Sigmoid colon (tissue), 7 donors: ENCODE measurements around the gene CDK9. TPM values are rescaled to one million over a fixed set of nuclear protein-coding genes. Genes with fewer than 3 reads are reported as not detected.

Experiments used
- DNase-seq: peaks from one replicate; pipeline ENCODE4 v3.0.0-alpha.2; 2019
- H3K27ac ChIP-seq, 4 donors: fragments of 200-600 bp; sonication (generic); one replicate each; pipeline ENCODE4 v1.5.1; 2016 to 2019; ENCODE audit warnings: mild to moderate bottlenecking in 1 of 4
- H3K27me3 ChIP-seq, 3 donors: fragments of 200-600 bp; sonication (generic); one replicate each; pipeline ENCODE4 v1.5.1; 2019; ENCODE audit warnings: mild to moderate bottlenecking in 1 of 3
- H3K36me3 ChIP-seq, 4 donors: fragments of 200-600 bp; sonication (generic); one replicate each; pipeline ENCODE4 v1.5.1; 2016 to 2019
- H3K4me1 ChIP-seq, 4 donors: fragments of 200-600 bp; sonication (generic); one replicate each; pipeline ENCODE4 v1.5.1; 2017 to 2019
- H3K4me3 ChIP-seq, 4 donors: fragments of 200-600 bp; sonication (generic); one replicate each; pipeline ENCODE4 v1.5.1; 2017 to 2019; ENCODE audit warnings: mild to moderate bottlenecking in 2 of 4, moderate library complexity in 1 of 4
- H3K9me3 ChIP-seq, 4 donors: fragments of 200-600 bp in 3 of 4; sonication (generic) in 3 of 4; one replicate each; pipeline versions ENCODE4 v1.5.1 to v1.6.1; 2013 to 2019
- CTCF ChIP-seq, 4 experiments: fragments of 450-650 bp in 3 of 4; fragments of 200-600 bp in 1 of 4; IDR thresholded peaks; one replicate each; pipeline ENCODE4 v1.5.1; 2016 to 2019; ENCODE audit warnings: antibody characterized with exemption in 4 of 4, mild to moderate bottlenecking in 3 of 4, moderate library complexity in 2 of 4
- EP300 ChIP-seq, 4 donors: sonication (generic); formaldehyde crosslinking; IDR thresholded peaks; one replicate each; pipeline ENCODE4 v1.6.1; 2017; ENCODE audit warnings: antibody characterized with exemption in 4 of 4
- POLR2A ChIP-seq, 2 donors: fragments of 450-650 bp; IDR thresholded peaks; one replicate each; pipeline ENCODE4 v1.6.1; 2016; ENCODE audit warnings: antibody characterized with exemption in 2 of 2, mild to moderate bottlenecking in 2 of 2, moderate library complexity in 2 of 2
- POLR2AphosphoS5 ChIP-seq, 4 donors: sonication (generic); formaldehyde crosslinking; IDR thresholded peaks; one replicate each; pipeline ENCODE4 v1.6.1; 2017; ENCODE audit warnings: antibody characterized with exemption in 4 of 4
- WGBS, 2 donors: extraction: QIAGEN DNeasy Blood & Tissue Kit; methylation state at CpG; one replicate each; pipeline ENCODE4 v1.1.7; 2013; 5-methylcytosine and 5-hydroxymethylcytosine counted together
- intact Hi-C: fragments of 100-400 bp; cut with DNase I; formaldehyde crosslinking; loops from one replicate; pipeline ENCODE4 v1.15.1; 2023
- polyA plus RNA-seq, 3 donors: library from polyadenylated mRNA; stranded (reverse); fragments of 200-250 nt; gene quantifications; one replicate each; pipeline ENCODE4 v1.2.3, GENCODE V29; 2013
- total RNA-seq, 4 donors: library from RNA; depleted of rRNA; stranded (reverse); fragments of >200 nt; gene quantifications; one replicate each; pipeline ENCODE4 v1.1.0, GENCODE V29; 2016
- donor health status: healthy with polysubstance abuse.
- donor health status: Bipolar disorder and iron deficiency.
- donor health status: healthy.

Gene CDK9
- total and polyA plus RNA-seq, 7 donors = 28.9 to 77.2 (median 47.2) TPM

- H3K36me3 ChIP-seq = peaks cover 14 to 38% (median 27%) of the 10 kb centered on the region in 4 donors
- H3K27me3 ChIP-seq = no peaks in the 10 kb centered on the region
- intact Hi-C loops = no loop called here
- H3K9me3 ChIP-seq = no peaks in the 10 kb centered on the region
- TF ChIP-seq CTCF (IDR thresholded peaks at IDR 0.05) = no peak
- H3K27ac ChIP-seq = peak overlapping the region in 2 of 4 donors; percentile 30 to 36
- WGBS, 2 donors = 69 to 81% methylated on average over 14 of the region's 14 CpGs
- no peak overlapping the region for H3K4me3 ChIP-seq
- no peak for DNase-seq
- H3K4me1 ChIP-seq = peaks cover 0 to 28% (median 15%) of the 10 kb centered on the region in 4 donors
Measured at GRCh38 chr9:127794001-127794791, 8.4 kb downstream of the CDK9 start.

DNA sequence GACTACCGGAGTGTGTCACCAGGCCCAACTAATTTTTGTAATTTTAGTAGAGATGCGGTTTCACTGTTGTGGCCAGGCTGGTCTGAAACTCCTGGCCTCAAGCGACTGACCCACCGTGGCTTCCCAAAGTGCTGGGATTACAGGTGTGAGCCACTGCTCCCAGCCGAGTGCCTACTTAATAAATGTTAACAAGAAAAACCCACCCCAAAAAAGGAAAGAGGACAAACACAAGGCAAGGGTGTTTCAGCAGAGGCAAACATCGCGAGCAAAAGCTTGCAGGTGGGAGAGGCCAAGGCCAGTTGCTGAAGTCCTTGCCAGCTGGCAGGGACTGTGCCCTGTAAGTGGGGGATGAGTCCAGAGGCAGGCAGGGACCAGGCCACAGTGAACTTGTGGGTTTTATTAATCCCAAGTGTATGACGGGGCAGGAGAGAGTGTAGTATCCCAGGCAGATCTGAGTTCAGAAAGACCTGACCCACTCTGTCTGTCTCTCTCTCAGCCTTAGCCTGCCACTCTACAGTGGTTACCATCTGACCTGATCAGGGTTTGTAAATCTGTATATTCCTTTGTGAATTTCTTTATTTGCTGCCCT is 10.5 kb downstream of the CDK9 start:
- TF ChIP-seq POLR2A (IDR thresholded peaks at IDR 0.05) = no peak
- TF ChIP-seq POLR2AphosphoS5 (IDR thresholded peaks at IDR 0.05) = peak in 1 of 4 donors; percentile 32
- Histone ChIP-seq H3K4me1 (peaks cover 0 to 14% (median 7%) of the 10 kb centered on the region in 4 donors), H3K27me3 (no peaks in the 10 kb centered on the region), H3K4me3 (no peak overlapping the region), H3K27ac (peak overlapping the region in 1 of 4 donors; percentile 0), H3K9me3 (no peaks in the 10 kb centered on the region), H3K36me3 (peaks cover 0 to 17% (median 9%) of the 10 kb centered on the region in 4 donors)
- intact Hi-C loops = no loop called here
- peak; percentile 84 for DNase-seq
- WGBS, 2 donors = 41 to 46% methylated on average over 8 of the region's 8 CpGs

DNA sequence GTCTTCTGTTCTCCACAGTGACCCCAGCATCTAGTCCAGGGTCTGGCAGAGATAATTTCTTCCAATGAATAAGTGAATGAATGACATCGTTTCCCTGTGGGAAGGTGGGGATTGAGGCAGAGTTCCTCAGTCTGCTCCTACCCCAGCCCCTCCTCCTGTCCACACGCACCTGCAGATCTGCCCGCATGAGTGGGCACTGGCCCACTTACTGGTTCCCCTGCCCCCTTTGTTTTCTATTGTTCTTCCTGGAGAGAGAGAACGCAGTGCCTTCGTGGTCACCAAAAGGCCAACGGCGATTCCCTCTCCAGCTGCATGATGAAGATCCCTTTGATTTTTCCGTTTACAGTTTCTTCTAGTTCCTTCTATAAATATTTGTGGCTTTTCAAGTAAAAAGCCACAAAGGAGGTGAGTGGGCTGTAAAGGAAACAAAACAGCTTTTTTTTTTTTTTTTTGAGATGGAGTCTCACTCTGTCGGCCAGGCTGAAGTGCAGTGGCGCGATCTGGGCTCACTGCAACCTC is 11.1 kb downstream of the CDK9 start:
- intact Hi-C loops = no loop called here
- Histone ChIP-seq H3K36me3 (peaks cover 0 to 11% (median 4%) of the 10 kb centered on the region in 4 donors), H3K4me3 (no peak overlapping the region), H3K4me1 (peaks cover 0 to 18% (median 9%) of the 10 kb centered on the region in 4 donors), H3K27ac (no peak overlapping the region), H3K9me3 (no peaks in the 10 kb centered on the region), H3K27me3 (no peaks in the 10 kb centered on the region)
- 23 to 50% methylated on average over 11 of the region's 11 CpGs for WGBS, 2 donors
- TF ChIP-seq POLR2AphosphoS5 (IDR thresholded peaks at IDR 0.05) = peak in 1 of 4 donors; percentile 4
- TF ChIP-seq CTCF (IDR thresholded peaks at IDR 0.05) = no peak
- no peak for TF ChIP-seq POLR2A (IDR thresholded peaks at IDR 0.05)
- TF ChIP-seq EP300 (IDR thresholded peaks at IDR 0.05) = no peak
- no peak for DNase-seq

DNA sequence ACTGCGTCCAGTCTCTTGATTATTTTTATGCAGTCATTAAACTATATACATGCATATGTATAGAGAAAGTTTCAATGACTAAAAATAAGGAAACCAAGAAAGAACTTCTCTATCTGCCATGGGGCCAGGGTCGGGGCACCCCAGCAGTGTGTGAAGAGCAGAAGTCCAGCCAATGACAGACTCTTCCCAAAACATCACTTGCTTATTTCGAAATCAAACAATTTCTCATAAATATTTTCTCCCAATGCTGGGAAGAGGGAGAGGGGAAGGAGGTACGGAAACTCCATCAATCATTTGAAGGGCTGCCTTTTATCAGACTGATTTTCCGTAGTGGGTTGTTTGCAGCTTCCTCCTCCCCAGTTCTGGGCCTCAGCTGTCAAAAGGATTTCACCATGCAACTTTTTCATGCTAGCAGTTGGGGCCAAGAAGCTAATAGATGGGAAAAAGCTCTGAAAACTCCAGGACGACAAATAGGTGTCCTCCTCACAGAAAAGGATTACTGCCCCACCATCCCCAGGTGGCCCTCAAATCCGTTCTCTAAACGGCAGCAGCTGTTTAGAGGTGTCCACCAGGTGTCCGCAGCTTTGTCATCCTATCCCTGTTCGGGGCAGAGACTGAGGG is 16.2 kb downstream of the CDK9 start:
- 22 to 30% methylated on average over 10 of the region's 10 CpGs for WGBS, 2 donors
- intact Hi-C loops = loop anchor here (2.0 to 5.0 kb wide), 3 partner anchors 17 to 115 kb away; partner anchors contain the start of gene ST6GALNAC4
- TF ChIP-seq POLR2A (IDR thresholded peaks at IDR 0.05) = no peak
- peak in 1 of 4 donors; percentile 7 for TF ChIP-seq EP300 (IDR thresholded peaks at IDR 0.05)
- TF ChIP-seq POLR2AphosphoS5 (IDR thresholded peaks at IDR 0.05) = peak; percentile 33 to 62 (median 47)
- TF ChIP-seq CTCF (IDR thresholded peaks at IDR 0.05) = peak in 2 of 4 experiments; percentile 12
- no peak for DNase-seq
- no peaks in the 10 kb centered on the region for H3K9me3 ChIP-seq
- H3K36me3 ChIP-seq = peaks cover 0 to 25% (median 7%) of the 10 kb centered on the region in 4 donors
- peak overlapping the region; percentile 88 to 95 (median 92) for H3K27ac ChIP-seq
- peaks cover 0 to 27% (median 24%) of the 10 kb centered on the region in 4 donors for H3K4me1 ChIP-seq
- no peaks in the 10 kb centered on the region for H3K27me3 ChIP-seq
- H3K4me3 ChIP-seq = peak overlapping the region; percentile 50 to 81 (median 70)
